ENCODE results near the gene CHST2.
"Not testable (repeated sequence)": the region's sequence is repeated elsewhere in the genome, so short reads cannot be mapped to it uniquely, and the experiment has no call there.

CHST2 gene

GRCh38 chr3:143119009-143119914 lies at the start of gene CHST2:
TSS of gene CHST2 (plus strand) at chr3:143119771. CDS start at chr3:143120817, 1,046 bp downstream.
- Mint-ChIP-seq H3K9me3 (no peaks in the 10 kb centered on the region), H3K27me3 (no peaks in the 10 kb centered on the region), H3K27ac (peak within 1 kb of the TSS; percentile 90), H3K4me3 (peak within 1 kb of the TSS; percentile 96), H3K4me1 (peaks cover 37% of the 10 kb centered on the region), H3K36me3 (peaks cover 12% of the 10 kb centered on the region)
- ATAC-seq: peak; percentile 93

GRCh38 chr3:143070977-143071551 lies 48.5 kb upstream of the CHST2 start:
- Mint-ChIP-seq H3K9me3 (no peaks in the 10 kb centered on the region), H3K27ac (no peak overlapping the region), H3K4me3 (no peak overlapping the region), H3K4me1 (no peaks in the 10 kb centered on the region), H3K36me3 (no peaks in the 10 kb centered on the region), H3K27me3 (no peaks in the 10 kb centered on the region)
- ATAC-seq: no peak

- no peak overlapping the region for H3K27ac Mint-ChIP-seq
- H3K9me3 Mint-ChIP-seq: no peaks in the 10 kb centered on the region
- H3K4me3 Mint-ChIP-seq: no peak overlapping the region
- H3K27me3 Mint-ChIP-seq: no peaks in the 10 kb centered on the region
- H3K4me1 Mint-ChIP-seq: no peaks in the 10 kb centered on the region
- ATAC-seq: no peak
- H3K36me3 Mint-ChIP-seq: no peaks in the 10 kb centered on the region
Observed at GRCh38 chr3:143071776-143072175, 47.8 kb upstream of the CHST2 start.

GRCh38 chr3:143072298-143073020 lies 47.1 kb upstream of the CHST2 start:
- ATAC-seq, H3K27me3 Mint-ChIP-seq, H3K4me1 Mint-ChIP-seq, H3K27ac Mint-ChIP-seq, H3K36me3 Mint-ChIP-seq, H3K9me3 Mint-ChIP-seq, H3K4me3 Mint-ChIP-seq: not testable (repeated sequence)

- not testable (repeated sequence) for H3K27me3 Mint-ChIP-seq, H3K4me1 Mint-ChIP-seq, ATAC-seq, H3K36me3 Mint-ChIP-seq, H3K4me3 Mint-ChIP-seq, H3K9me3 Mint-ChIP-seq, H3K27ac Mint-ChIP-seq
Observed at GRCh38 chr3:143073541-143073940, 46.0 kb upstream of the CHST2 start.

- not testable (repeated sequence) for H3K36me3 Mint-ChIP-seq, H3K9me3 Mint-ChIP-seq, H3K27me3 Mint-ChIP-seq, H3K4me1 Mint-ChIP-seq, H3K4me3 Mint-ChIP-seq, H3K27ac Mint-ChIP-seq, ATAC-seq
Observed at GRCh38 chr3:143073983-143074382, 45.6 kb upstream of the CHST2 start.

GRCh38 chr3:143078883-143079282 lies 40.7 kb upstream of the CHST2 start:
- no peaks in the 10 kb centered on the region for H3K27me3 Mint-ChIP-seq
- H3K27ac Mint-ChIP-seq: no peak overlapping the region
- H3K4me1 Mint-ChIP-seq: peaks cover 22% of the 10 kb centered on the region
- H3K36me3 Mint-ChIP-seq: no peaks in the 10 kb centered on the region
- H3K9me3 Mint-ChIP-seq: no peaks in the 10 kb centered on the region
- no peak for ATAC-seq
- H3K4me3 Mint-ChIP-seq: no peak overlapping the region

- Mint-ChIP-seq H3K4me3 (no peak overlapping the region), H3K27ac (no peak overlapping the region)
- no peak for ATAC-seq
Observed at GRCh38 chr3:143080196-143080595, 39.4 kb upstream of the CHST2 start.

GRCh38 chr3:143081365-143081764 lies 38.2 kb upstream of the CHST2 start:
- Mint-ChIP-seq H3K27ac (peak overlapping the region; percentile 88), H3K27me3 (no peaks in the 10 kb centered on the region), H3K4me3 (peak overlapping the region; percentile 57), H3K4me1 (peaks cover 33% of the 10 kb centered on the region), H3K36me3 (no peaks in the 10 kb centered on the region), H3K9me3 (no peaks in the 10 kb centered on the region)
- ATAC-seq: no peak

More at GRCh38 chr3:143080196-143080595, 39.4 kb upstream of the CHST2 start:
- Mint-ChIP-seq H3K36me3 (no peaks in the 10 kb centered on the region), H3K27me3 (no peaks in the 10 kb centered on the region), H3K9me3 (no peaks in the 10 kb centered on the region), H3K4me1 (peaks cover 31% of the 10 kb centered on the region)

GRCh38 chr3:143081844-143082778 lies 37.5 kb upstream of the CHST2 start:
- peak overlapping the region; percentile 57 for H3K4me3 Mint-ChIP-seq
- peak; percentile 88 for ATAC-seq
- no peaks in the 10 kb centered on the region for H3K9me3 Mint-ChIP-seq
- H3K27ac Mint-ChIP-seq: peak overlapping the region; percentile 88
- no peaks in the 10 kb centered on the region for H3K36me3 Mint-ChIP-seq
- H3K4me1 Mint-ChIP-seq: peaks cover 33% of the 10 kb centered on the region
- H3K27me3 Mint-ChIP-seq: no peaks in the 10 kb centered on the region

GRCh38 chr3:143083781-143084180 lies 35.8 kb upstream of the CHST2 start:
- peak overlapping the region; percentile 88 for H3K27ac Mint-ChIP-seq
- H3K27me3 Mint-ChIP-seq: no peaks in the 10 kb centered on the region
- no peaks in the 10 kb centered on the region for H3K9me3 Mint-ChIP-seq
- no peak for ATAC-seq
- no peaks in the 10 kb centered on the region for H3K36me3 Mint-ChIP-seq
- H3K4me3 Mint-ChIP-seq: no peak overlapping the region
- H3K4me1 Mint-ChIP-seq: peaks cover 36% of the 10 kb centered on the region

- no peak overlapping the region for H3K4me3 Mint-ChIP-seq
- H3K27me3 Mint-ChIP-seq: no peaks in the 10 kb centered on the region
- ATAC-seq: peak; percentile 86
- peaks cover 39% of the 10 kb centered on the region for H3K4me1 Mint-ChIP-seq
- no peaks in the 10 kb centered on the region for H3K36me3 Mint-ChIP-seq
- peak overlapping the region; percentile 88 for H3K27ac Mint-ChIP-seq
- no peaks in the 10 kb centered on the region for H3K9me3 Mint-ChIP-seq
Observed at GRCh38 chr3:143084856-143085731, 34.5 kb upstream of the CHST2 start.

- Mint-ChIP-seq H3K4me1 (peaks cover 17% of the 10 kb centered on the region), H3K4me3 (no peak overlapping the region), H3K9me3 (no peaks in the 10 kb centered on the region), H3K27ac (no peak overlapping the region), H3K36me3 (no peaks in the 10 kb centered on the region), H3K27me3 (no peaks in the 10 kb centered on the region)
- ATAC-seq: no peak
Observed at GRCh38 chr3:143088835-143089234, 30.7 kb upstream of the CHST2 start.

GRCh38 chr3:143089965-143090364 lies 29.6 kb upstream of the CHST2 start:
- Mint-ChIP-seq H3K27ac (no peak overlapping the region), H3K27me3 (no peaks in the 10 kb centered on the region), H3K36me3 (no peaks in the 10 kb centered on the region), H3K9me3 (no peaks in the 10 kb centered on the region), H3K4me3 (no peak overlapping the region), H3K4me1 (peaks cover 10% of the 10 kb centered on the region)
- ATAC-seq: no peak

Measured in stimulated activated memory B cell treated with anti-CD40 and anti-IgM and Interleukin-4, amounts not matched to agents 10 μg/mL and 1 μg/mL and 100 μg/mL, for 72 hours (primary cell).